RWPE2 (cell line): ENCODE data around the gene SUN2.

Experiments used
- ATAC-seq: fragments of 200-7000 bp; cut with Tn5 transposase; 3 replicates; pipeline ENCODE4 v1.9.1; 2021; ENCODE audit warnings: low read depth
- DNase-seq: peaks from one replicate; pipeline ENCODE4 v3.0.0-alpha.2; 2020; ENCODE audit warnings: low spot score
- H3K27ac ChIP-seq: fragments of 450-650 bp; 2 replicates; pipeline ENCODE4 v1.5.1; 2017; ENCODE audit warnings: mild to moderate bottlenecking; ENCODE audit not compliant: poor library complexity, severe bottlenecking
- H3K27me3 ChIP-seq: fragments of 250-450 bp; sonication (Bioruptor Pico); 2 replicates; pipeline ENCODE4 v1.5.1; 2021; ENCODE audit warnings: mild to moderate bottlenecking, moderate library complexity; ENCODE audit not compliant: insufficient read depth, poor library complexity, severe bottlenecking
- H3K36me3 ChIP-seq: fragments of 250-450 bp; sonication (Bioruptor Pico); 2 replicates; pipeline ENCODE4 v1.5.1; 2020; ENCODE audit warnings: low read depth, mild to moderate bottlenecking, moderate library complexity
- H3K4me1 ChIP-seq: fragments of 250-450 bp; sonication (Bioruptor Pico); 2 replicates; pipeline ENCODE4 v1.5.1; 2021; ENCODE audit warnings: mild to moderate bottlenecking, moderate library complexity; ENCODE audit not compliant: insufficient read depth, poor library complexity, severe bottlenecking
- H3K4me3 ChIP-seq: fragments of 250-450 bp; sonication (Bioruptor Pico); 2 replicates; pipeline ENCODE4 v1.5.1; 2021; ENCODE audit warnings: mild to moderate bottlenecking, moderate library complexity; ENCODE audit not compliant: severe bottlenecking
- H3K9me3 ChIP-seq: fragments of 250-450 bp; sonication (Bioruptor Pico); 2 replicates; pipeline ENCODE4 v1.5.1; 2021; ENCODE audit warnings: mild to moderate bottlenecking, moderate library complexity; ENCODE audit not compliant: severe bottlenecking
- CTCF ChIP-seq: fragments of 450-650 bp; IDR thresholded peaks from one replicate; pipeline ENCODE4 v1.5.1; 2017; ENCODE audit warnings: mild to moderate bottlenecking, moderate library complexity; ENCODE audit not compliant: poor library complexity, severe bottlenecking

SUN2 gene

GRCh38 chr22:38751066-38751421, 4.8 kb downstream of the SUN2 start:
- Histone ChIP-seq H3K4me1 (peaks cover 16% of the 10 kb centered on the region), H3K36me3 (peaks cover 74% of the 10 kb centered on the region), H3K9me3 (no peaks in the 10 kb centered on the region), H3K27me3 (no peaks in the 10 kb centered on the region), H3K27ac (no peak overlapping the region), H3K4me3 (no peak overlapping the region)
- ATAC-seq = no peak
- TF ChIP-seq CTCF = no peak
- DNase-seq = no peak

DNA sequence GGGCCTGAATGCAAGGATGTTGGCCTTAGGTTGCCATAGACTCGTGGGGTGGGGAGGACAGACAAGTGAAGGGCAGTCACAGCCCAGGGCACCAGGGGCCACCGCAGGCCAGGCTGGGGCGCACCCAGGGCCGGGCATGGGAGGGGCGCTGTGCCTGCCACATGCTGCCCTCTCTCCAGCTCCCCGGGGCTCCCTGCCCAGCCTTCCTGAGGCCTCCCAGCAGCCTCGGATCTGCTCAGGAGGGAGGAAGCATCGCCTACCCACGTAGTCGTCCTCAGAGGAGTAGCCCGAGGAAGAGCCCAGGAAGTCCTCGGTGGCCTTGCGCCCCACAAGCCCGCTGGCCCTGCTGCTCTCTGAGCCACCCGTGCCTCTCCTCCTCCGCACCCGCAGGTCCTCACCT, 5.2 kb downstream of the SUN2 start:
- ATAC-seq (no peak), DNase-seq (no peak)
- peaks cover 16% of the 10 kb centered on the region for H3K4me1 ChIP-seq
- H3K27me3 ChIP-seq = no peaks in the 10 kb centered on the region
- TF ChIP-seq CTCF = no peak
- no peaks in the 10 kb centered on the region for H3K9me3 ChIP-seq
- H3K27ac ChIP-seq = no peak overlapping the region
- H3K36me3 ChIP-seq = peaks cover 78% of the 10 kb centered on the region
- no peak overlapping the region for H3K4me3 ChIP-seq

- no peak for TF ChIP-seq CTCF
- Histone ChIP-seq H3K27me3 (no peaks in the 10 kb centered on the region), H3K4me3 (no peak overlapping the region), H3K9me3 (no peaks in the 10 kb centered on the region), H3K4me1 (peaks cover 16% of the 10 kb centered on the region), H3K36me3 (peaks cover 84% of the 10 kb centered on the region), H3K27ac (no peak overlapping the region)
- no peak for DNase-seq
- ATAC-seq = no peak
Observed at GRCh38 chr22:38750104-38750503, 5.7 kb downstream of the SUN2 start.

DNA sequence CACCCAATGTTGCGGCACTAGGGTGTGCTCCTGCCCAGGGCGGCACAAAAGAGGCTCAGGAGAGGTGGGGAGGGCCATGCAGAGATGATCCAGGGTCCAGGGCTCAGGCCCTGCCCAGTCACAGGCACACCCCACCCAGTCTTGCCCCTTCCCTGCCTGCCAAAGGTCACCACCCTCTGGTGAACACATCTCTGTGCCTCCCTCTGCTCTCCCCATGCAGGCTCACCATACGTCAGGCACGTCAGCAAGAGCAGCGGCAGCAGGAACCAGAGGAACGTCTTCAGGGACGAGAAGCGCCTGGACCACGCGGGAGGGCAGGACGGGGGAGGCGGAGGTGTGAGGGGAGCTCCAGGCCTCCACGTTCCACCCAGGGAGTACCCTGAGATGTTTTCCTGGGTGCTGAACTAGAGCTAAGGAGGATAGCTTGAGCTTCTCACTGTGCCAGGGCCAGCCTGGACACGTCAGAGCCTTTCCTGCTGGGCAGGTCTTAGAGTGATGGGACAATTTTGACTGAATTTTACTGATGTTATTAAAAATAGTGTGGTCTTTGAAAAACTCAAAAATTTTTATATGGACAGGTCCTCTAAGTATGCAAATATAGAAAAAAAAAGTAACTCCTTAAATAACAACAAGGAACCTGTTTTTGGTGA, 7.2 kb downstream of the SUN2 start:
- Histone ChIP-seq H3K27ac (no peak overlapping the region), H3K4me3 (no peak overlapping the region), H3K4me1 (peaks cover 6% of the 10 kb centered on the region), H3K27me3 (no peaks in the 10 kb centered on the region), H3K36me3 (peaks cover 91% of the 10 kb centered on the region), H3K9me3 (no peaks in the 10 kb centered on the region)
- no peak for TF ChIP-seq CTCF
- no peak for DNase-seq
- peak; percentile 52; the same call in 2 of the 3 replicates for ATAC-seq

GRCh38 chr22:38745676-38746460, 9.9 kb downstream of the SUN2 start:
- no peak for DNase-seq
- peaks cover 91% of the 10 kb centered on the region for H3K36me3 ChIP-seq
- ATAC-seq = no peak
- H3K9me3 ChIP-seq = no peaks in the 10 kb centered on the region
- no peak for TF ChIP-seq CTCF
- no peak overlapping the region for H3K27ac ChIP-seq
- no peaks in the 10 kb centered on the region for H3K27me3 ChIP-seq
- no peak overlapping the region for H3K4me3 ChIP-seq
- H3K4me1 ChIP-seq = peaks cover 6% of the 10 kb centered on the region
